ENCODE data around the gene NAPG. TPM values are rescaled to one million over a fixed set of nuclear protein-coding genes. Genes with fewer than 3 reads are reported as not detected.
"Not testable (repeated sequence)": the region's sequence is repeated elsewhere in the genome, so short reads cannot be mapped to it uniquely, and the experiment has no call there.

The NAPG gene
- total RNA-seq, 1 donor from 2014 or later, result 28.3 TPM

DNA sequence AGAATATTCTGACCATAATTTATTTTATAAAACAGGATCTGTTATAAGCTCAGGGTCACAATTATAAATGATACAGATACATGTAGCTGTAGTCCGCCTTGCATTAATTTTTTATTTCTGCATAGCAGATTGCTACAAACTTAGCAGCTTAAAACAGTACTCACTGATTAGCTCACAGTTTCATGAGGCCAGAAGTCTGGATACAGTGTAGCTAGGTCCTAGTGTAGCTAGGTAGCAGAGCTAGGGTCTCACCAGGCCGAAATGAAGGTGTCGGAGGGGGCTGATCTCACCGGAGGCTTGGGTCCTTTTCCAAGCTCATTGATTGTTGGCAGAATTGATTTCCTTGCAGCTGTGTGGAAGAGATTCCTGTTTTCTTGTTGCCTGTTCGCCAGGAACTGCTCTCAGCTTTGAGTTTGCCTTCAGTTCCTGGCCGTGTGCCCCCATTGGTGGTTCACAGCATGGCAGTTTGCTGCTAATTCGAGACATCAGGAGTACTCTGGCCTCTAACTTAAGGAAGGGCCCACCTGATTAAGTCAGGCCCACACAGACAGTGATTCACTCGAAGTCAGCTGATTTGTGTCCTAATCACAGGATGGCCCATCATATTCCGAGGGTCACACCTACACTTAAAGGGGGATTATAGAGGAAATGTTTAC, 18.4 kb downstream of the NAPG start:
- no peak for DNase-seq (ENCODE audit: extremely low spot score, unreplicated experiment)
- Mint-ChIP-seq H3K27me3 (ENCODE audit: unreplicated experiment) (no peaks in the 10 kb centered on the region), H3K36me3 (ENCODE audit: unreplicated experiment) (peaks cover 60% of the 10 kb centered on the region), H3K4me1 (ENCODE audit: unreplicated experiment) (peaks cover 5% of the 10 kb centered on the region), H3K9me3 (ENCODE audit: unreplicated experiment) (no peaks in the 10 kb centered on the region), H3K27ac (ENCODE audit: unreplicated experiment) (no peak overlapping the region), H3K4me3 (ENCODE audit: unreplicated experiment) (no peak overlapping the region)
- no peak for TF ChIP-seq CTCF (IDR thresholded peaks at IDR 0.05)

DNA sequence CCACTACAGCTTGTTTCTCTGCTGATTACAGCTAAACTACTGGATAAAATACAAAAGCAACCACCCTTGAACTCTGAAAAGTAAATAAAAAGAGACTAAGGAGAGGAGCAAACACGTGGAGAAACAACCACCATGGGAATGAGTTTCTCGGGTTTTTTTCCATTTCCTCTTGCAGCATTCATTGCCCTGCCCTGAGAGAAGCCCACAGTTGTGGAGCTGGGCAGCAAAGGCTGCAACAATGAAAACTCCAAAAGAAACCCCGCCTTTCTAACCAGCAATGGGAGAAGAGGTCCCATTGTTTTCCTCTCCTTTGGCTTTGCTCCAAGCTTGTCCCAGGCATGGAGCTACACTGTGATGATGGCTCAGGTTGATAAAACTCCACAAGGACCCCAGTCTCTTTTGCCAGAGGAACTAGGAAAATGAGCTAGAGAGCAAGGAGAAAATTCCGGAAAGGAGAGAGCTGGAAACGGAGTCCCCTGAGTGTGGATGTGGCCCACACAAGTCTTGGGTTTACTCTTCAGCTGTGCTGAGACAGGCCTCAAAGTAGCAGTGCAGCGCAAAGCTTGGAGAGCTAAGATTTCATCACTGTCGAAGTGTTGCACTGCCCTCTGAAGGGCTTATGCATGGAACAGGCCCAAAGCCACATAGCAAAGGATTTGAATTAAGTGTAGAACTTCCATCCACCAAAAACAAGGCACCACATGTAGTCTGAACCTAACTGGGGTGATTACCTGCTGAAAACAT, 20.9 kb downstream of the NAPG start:
- Mint-ChIP-seq H3K4me1 (ENCODE audit: unreplicated experiment) (peaks cover 5% of the 10 kb centered on the region), H3K27ac (ENCODE audit: unreplicated experiment) (no peak overlapping the region), H3K9me3 (ENCODE audit: unreplicated experiment) (no peaks in the 10 kb centered on the region), H3K4me3 (ENCODE audit: unreplicated experiment) (no peak overlapping the region), H3K27me3 (ENCODE audit: unreplicated experiment) (no peaks in the 10 kb centered on the region), H3K36me3 (ENCODE audit: unreplicated experiment) (peaks cover 66% of the 10 kb centered on the region)
- DNase-seq (ENCODE audit: extremely low spot score, unreplicated experiment), result no peak
- no peak for TF ChIP-seq CTCF (IDR thresholded peaks at IDR 0.05)

GRCh38 chr18:10552226-10552625, 26.4 kb downstream of the NAPG start:
- no peaks in the 10 kb centered on the region for H3K9me3 Mint-ChIP-seq (ENCODE audit: unreplicated experiment)
- no peak for DNase-seq (ENCODE audit: extremely low spot score, unreplicated experiment)
- no peaks in the 10 kb centered on the region for H3K4me1 Mint-ChIP-seq (ENCODE audit: unreplicated experiment)
- no peaks in the 10 kb centered on the region for H3K27me3 Mint-ChIP-seq (ENCODE audit: unreplicated experiment)
- no peak overlapping the region for H3K27ac Mint-ChIP-seq (ENCODE audit: unreplicated experiment)
- no peak overlapping the region for H3K4me3 Mint-ChIP-seq (ENCODE audit: unreplicated experiment)
- no peak for TF ChIP-seq CTCF (IDR thresholded peaks at IDR 0.05)
- peaks cover 78% of the 10 kb centered on the region for H3K36me3 Mint-ChIP-seq (ENCODE audit: unreplicated experiment)

DNA sequence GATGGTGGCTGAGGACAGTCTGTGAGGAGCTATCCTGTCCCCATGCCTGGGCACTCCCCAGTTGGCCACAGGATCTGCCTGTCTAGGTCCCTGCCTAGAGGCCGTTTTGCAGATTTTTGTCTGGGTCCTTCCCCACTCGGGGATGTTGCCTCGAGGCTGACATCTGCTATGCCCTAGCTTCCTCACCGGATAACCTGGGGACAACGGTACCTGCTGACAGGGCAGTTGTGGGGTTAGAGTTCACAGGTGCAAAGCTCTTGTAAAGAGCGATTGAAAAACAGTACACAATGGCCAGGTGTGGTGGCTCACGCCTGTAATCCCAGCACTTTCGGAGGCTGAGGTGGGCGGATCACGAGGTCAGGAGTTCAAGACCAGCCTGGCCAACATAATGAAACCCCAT, 30.4 kb downstream of the NAPG start:
- H3K27me3 Mint-ChIP-seq (ENCODE audit: unreplicated experiment); H3K9me3 Mint-ChIP-seq (ENCODE audit: unreplicated experiment); DNase-seq (ENCODE audit: extremely low spot score, unreplicated experiment); H3K4me1 Mint-ChIP-seq (ENCODE audit: unreplicated experiment); H3K27ac Mint-ChIP-seq (ENCODE audit: unreplicated experiment); H3K4me3 Mint-ChIP-seq (ENCODE audit: unreplicated experiment): not testable (repeated sequence)
- H3K36me3 Mint-ChIP-seq (ENCODE audit: unreplicated experiment), result peaks cover 51% of the 10 kb centered on the region

DNA sequence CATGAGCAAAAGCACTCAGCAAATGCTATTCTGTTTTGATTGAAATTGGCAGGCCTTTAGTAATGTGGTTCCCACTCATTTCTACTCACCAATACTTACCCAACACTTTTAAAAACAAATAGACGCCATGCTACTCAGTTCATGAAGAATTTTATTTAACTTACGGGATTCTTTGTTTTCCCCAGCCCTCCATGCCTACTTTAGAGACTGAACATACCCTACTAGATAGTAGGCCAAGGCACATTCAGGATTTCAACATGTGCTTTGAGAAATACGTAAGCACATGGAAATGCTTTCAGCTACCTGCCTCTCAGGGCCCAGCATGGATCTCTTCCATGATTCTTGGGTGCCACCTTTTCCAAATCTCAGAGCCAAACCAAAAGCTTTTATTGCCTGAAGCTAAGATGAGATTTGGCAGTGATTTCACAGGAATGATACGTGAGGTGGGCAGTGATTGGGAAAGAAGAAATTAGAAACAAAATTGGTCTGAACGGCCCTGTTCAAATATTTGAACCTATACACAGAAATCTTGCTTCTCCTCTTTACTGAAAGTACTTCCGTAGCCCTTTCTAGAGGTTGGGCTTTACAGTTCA, 31.4 kb downstream of the NAPG start:
- Mint-ChIP-seq H3K27me3 (ENCODE audit: unreplicated experiment) (no peaks in the 10 kb centered on the region), H3K4me3 (ENCODE audit: unreplicated experiment) (no peak overlapping the region), H3K27ac (ENCODE audit: unreplicated experiment) (no peak overlapping the region), H3K9me3 (ENCODE audit: unreplicated experiment) (no peaks in the 10 kb centered on the region), H3K36me3 (ENCODE audit: unreplicated experiment) (peaks cover 43% of the 10 kb centered on the region), H3K4me1 (ENCODE audit: unreplicated experiment) (peaks cover 6% of the 10 kb centered on the region)
- DNase-seq (ENCODE audit: extremely low spot score, unreplicated experiment), result no peak
- TF ChIP-seq CTCF (IDR thresholded peaks at IDR 0.05), result no peak

Measured in osteocyte (in vitro differentiated cells).